Mucosa of descending colon (tissue), 3 donors: Measurements from ENCODE around the gene ITPK1. TPM values are rescaled to one million over a fixed set of nuclear protein-coding genes. Genes with fewer than 3 reads are reported as not detected.

Experiments used
- ATAC-seq: fragments of 200-7000 bp; cut with Tn5 transposase; one replicate; pipeline ENCODE4 v1.9.1; 2020; ENCODE audit warnings: mild to moderate bottlenecking, moderate library complexity
- DNase-seq, 3 donors: peaks; one replicate each; pipeline ENCODE4 v3.0.0-alpha.2; 2020
- H3K36me3 ChIP-seq: fragments of 200-600 bp; one replicate; pipeline ENCODE4 v1.8.0; 2021; ENCODE audit warnings: low read depth, mild to moderate bottlenecking
- H3K4me1 ChIP-seq: fragments of 200-600 bp; one replicate; pipeline ENCODE4 v1.8.0; 2021; ENCODE audit warnings: low read depth, mild to moderate bottlenecking
- H3K4me3 ChIP-seq: fragments of 200-600 bp; one replicate; pipeline ENCODE4 v1.8.0; 2021; ENCODE audit warnings: mild to moderate bottlenecking
- H3K9me3 ChIP-seq: fragments of 200-600 bp; one replicate; pipeline ENCODE4 v1.8.0; 2021; ENCODE audit warnings: mild to moderate bottlenecking
- CTCF ChIP-seq: fragments of 200-600 bp; IDR thresholded peaks from one replicate; pipeline ENCODE4 v1.8.0; 2022; ENCODE audit warnings: antibody characterized with exemption, mild to moderate bottlenecking
- intact Hi-C, 2 donors: fragments of 100-400 bp; cut with DNase I in 1 of 2; cut with micrococcal nuclease in 1 of 2; formaldehyde crosslinking; loops; one replicate each; pipeline versions ENCODE4 v1.11.0 to v1.11.1; 2022; cut with DNase I, micrococcal nuclease
- total RNA-seq, 3 donors: library from RNA; stranded (reverse); fragmentation: NEBNext Ultra II Directional in 2 of 3; extraction: Animal tissue kit (Norgen Biotek cat#: 25700) in 2 of 3; gene quantifications; one replicate each; pipeline versions ENCODE4 v1.2.1 to v1.2.4, GENCODE V29; 2021 to 2023
- donor health status: DM: no; HTN: no; CAD: no; lungs with moderate emphysema.
- donor health status: DM: no; HTN: no; CAD: no.
- donor health status: DM: no; HTN: yes; CAD: no.

Gene ITPK1
- total RNA-seq, 3 donors from 2014 or later: 134 to 165 (median 152) TPM

- Histone ChIP-seq H3K4me1 (no peaks in the 10 kb centered on the region), H3K4me3 (no peak overlapping the region), H3K36me3 (no peaks in the 10 kb centered on the region), H3K9me3 (no peaks in the 10 kb centered on the region)
- intact Hi-C loops: no loop called here
- DNase-seq (no peak), ATAC-seq (peak; percentile 72)
- TF ChIP-seq CTCF: no peak
Observed at GRCh38 chr14:93156693-93157369, 41.1 kb upstream of the ITPK1 start.

DNA sequence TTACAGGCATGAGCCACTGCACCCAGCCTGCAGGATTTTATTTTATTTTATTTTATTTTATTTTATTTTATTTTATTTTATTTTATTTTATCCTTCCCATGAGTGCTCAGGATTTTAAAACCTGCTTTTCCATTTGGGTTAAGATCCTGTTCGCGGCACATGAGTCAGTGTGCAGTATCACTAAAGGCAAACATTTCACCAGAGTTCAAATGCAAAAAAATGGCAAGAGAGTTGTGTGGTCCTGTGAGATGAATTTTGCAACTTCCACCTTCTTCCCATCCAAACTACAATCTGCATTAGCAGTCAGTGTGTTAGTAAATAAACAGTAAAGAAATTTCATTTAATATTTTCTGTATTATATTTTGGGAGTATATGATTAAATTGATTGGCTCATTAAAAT, 39.9 kb upstream of the ITPK1 start:
- no peak for ATAC-seq
- no peak for DNase-seq

GRCh38 chr14:93153121-93153520, 37.4 kb upstream of the ITPK1 start:
- no peaks in the 10 kb centered on the region for H3K36me3 ChIP-seq

More for the DNA sequence above, 39.9 kb upstream of the ITPK1 start:
- H3K9me3 ChIP-seq: no peaks in the 10 kb centered on the region
- intact Hi-C loops: no loop called here
- H3K4me3 ChIP-seq: no peak overlapping the region
- no peak for TF ChIP-seq CTCF
- H3K36me3 ChIP-seq: no peaks in the 10 kb centered on the region
- peaks cover 9% of the 10 kb centered on the region for H3K4me1 ChIP-seq

DNA sequence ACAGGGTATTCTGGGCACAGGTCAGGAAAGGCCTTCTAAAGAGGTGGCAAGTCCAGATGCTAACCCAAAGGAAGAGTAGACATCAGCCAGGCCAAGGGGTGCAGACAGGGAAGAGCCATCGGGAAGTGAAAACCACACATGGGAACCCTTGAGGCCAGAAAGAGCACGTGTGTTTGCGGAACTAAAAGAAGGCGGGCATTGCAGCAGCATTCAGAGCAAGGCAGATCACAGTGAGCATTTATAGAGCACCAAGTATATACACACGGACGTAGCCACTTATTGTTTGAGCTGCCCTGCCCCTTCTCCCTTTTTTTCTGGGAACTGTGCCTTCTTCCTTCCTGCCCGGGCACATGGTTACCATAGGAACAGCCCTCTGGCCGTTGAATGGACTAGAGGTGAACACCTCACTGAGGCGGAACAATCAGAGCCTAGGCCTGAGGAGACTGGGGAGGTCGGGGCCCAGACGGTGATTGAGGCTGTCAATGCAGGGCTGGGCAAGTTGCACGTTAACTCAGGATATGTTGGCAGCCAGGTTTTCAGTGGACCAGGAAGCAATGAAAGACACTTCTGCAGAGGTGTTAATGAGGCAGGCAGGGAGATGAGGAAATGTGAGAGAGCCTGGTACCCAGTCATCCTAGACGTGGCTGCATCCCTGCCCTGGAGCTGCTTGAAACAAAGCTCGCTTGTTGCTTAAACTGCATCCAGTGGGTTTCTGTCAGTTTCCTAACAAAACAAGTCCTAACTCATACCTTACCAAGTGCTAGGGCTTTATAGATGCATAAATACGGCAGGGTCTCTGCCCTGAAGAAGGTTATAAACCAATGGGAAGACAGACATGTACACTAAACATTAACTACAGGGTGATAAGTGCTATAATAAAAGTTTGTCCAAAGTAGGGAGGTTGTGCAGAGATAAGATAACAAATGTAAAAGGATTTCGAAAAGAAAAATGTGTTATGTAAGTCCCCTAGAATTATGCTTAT, 34.8 kb upstream of the ITPK1 start:
- peaks cover 18% of the 10 kb centered on the region for H3K4me1 ChIP-seq
- no peak overlapping the region for H3K4me3 ChIP-seq
- intact Hi-C loops: no loop called here
- ATAC-seq (peak; percentile 95), DNase-seq (peak; percentile 78 to 82 (median 80))
- H3K36me3 ChIP-seq: no peaks in the 10 kb centered on the region
- H3K9me3 ChIP-seq: no peaks in the 10 kb centered on the region
- no peak for TF ChIP-seq CTCF

More at GRCh38 chr14:93153121-93153520, 37.4 kb upstream of the ITPK1 start:
- ATAC-seq: no peak
- DNase-seq: no peak
- no peak for TF ChIP-seq CTCF
- Histone ChIP-seq H3K9me3 (no peaks in the 10 kb centered on the region), H3K4me1 (peaks cover 18% of the 10 kb centered on the region), H3K4me3 (no peak overlapping the region)
- intact Hi-C loops: no loop called here

DNA sequence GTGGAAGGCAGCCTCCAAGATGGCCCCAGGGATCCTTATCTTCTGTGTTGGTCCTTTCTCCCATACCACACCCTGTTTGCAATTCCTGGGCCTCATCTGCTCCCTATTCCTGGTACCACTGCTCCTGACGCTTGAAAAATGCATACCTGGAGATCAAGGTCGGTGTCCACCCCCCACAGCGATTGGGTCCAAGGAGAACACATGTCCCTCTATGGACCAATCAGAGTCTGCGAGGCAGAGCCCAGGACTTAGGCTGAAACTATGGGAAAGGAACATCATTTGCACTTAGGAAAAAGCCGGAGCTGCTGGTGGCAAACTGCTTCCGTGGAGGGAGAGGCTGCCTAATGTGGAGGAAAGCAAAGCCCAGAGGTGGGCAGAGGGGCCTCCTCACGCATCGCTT, 33.3 kb upstream of the ITPK1 start:
- H3K9me3 ChIP-seq: no peaks in the 10 kb centered on the region
- ATAC-seq (no peak), DNase-seq (no peak)
- intact Hi-C loops: loop anchor here in 1 of 2 donors (10.0 kb wide), 1 partner anchor 194 kb away; no protein-coding TSS in a partner anchor
- H3K4me3 ChIP-seq: no peak overlapping the region
- H3K36me3 ChIP-seq: no peaks in the 10 kb centered on the region
- no peak for TF ChIP-seq CTCF
- peaks cover 18% of the 10 kb centered on the region for H3K4me1 ChIP-seq
